ENCODE measurements around the gene TBX3.

GRCh38 chr12:114684870-114685273, 897 bp upstream of the TBX3 start:
- TF ChIP-seq CTCF (IDR thresholded peaks at IDR 0.05) (no peak), POLR2A (IDR thresholded peaks at IDR 0.05) (no peak)
